GM21515 (cell line): ENCODE measurements around the gene MORN4.
"Not testable (repeated sequence)": the region's sequence is repeated elsewhere in the genome, so short reads cannot be mapped to it uniquely, and the experiment has no call there.

Source experiments
- ATAC-seq: cut with Tn5 transposase; IDR thresholded peaks from one replicate; pipeline ENCODE4 v1.9.1; 2021; ENCODE audit not compliant: unreplicated experiment

The MORN4 gene

DNA sequence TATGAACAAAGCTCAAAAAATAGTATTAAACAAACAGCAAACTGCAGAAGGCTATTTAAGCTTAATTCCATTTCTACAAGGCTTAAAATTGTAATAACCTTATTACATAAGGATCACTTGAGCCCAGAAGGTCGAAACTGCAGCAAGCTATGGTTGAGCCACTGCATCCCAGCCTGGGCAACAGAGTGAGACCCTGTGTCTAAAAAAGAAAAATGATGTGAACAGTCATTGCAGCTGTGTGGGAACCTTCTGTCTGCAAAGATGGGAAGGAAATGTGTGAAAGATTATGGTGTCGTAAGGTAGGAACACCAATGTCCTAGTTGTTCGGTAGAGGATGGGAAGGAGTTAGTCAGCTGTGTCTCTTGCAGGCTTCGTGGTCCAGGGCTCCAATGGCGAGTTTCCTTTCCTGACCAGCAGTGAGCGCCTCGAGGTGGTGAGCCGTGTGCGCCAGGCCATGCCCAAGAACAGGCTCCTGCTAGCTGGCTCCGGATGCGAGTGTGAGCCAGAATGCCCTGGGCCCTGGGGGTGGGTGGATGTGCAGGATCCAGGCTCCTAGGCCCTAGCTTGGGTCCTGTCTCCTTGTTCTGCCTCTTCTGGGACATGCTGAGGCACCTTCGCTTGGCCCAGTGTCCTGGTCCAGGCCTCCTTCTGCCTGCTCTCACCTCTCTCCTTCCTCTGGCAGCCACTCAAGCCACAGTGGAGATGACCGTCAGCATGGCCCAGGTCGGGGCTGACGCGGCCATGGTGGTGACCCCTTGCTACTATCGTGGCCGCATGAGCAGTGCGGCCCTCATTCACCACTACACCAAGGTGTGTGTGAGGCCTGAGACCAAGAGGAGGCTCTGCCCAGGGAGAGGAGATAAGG is 34.7 kb downstream of the MORN4 start:
- ATAC-seq: no peak

DNA sequence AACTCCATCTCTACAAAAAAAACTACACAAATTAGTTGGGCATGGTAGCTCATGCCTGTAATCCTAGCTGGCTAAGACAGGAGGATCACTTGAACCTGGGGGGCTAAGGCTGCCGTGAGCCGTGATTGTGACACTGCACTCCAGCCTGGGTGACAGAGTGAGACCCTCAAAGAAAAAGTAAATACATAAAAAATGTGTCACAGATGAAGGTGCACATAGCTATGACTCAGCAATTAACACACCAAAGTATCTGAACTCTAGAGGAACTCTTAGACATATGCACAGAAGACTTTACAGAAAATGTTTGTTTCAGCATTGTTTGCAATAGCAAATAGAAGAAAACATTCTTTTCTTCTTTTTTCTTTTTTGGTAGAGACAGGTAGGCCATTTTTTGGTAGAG is 35.5 kb downstream of the MORN4 start:
- ATAC-seq: no peak

DNA sequence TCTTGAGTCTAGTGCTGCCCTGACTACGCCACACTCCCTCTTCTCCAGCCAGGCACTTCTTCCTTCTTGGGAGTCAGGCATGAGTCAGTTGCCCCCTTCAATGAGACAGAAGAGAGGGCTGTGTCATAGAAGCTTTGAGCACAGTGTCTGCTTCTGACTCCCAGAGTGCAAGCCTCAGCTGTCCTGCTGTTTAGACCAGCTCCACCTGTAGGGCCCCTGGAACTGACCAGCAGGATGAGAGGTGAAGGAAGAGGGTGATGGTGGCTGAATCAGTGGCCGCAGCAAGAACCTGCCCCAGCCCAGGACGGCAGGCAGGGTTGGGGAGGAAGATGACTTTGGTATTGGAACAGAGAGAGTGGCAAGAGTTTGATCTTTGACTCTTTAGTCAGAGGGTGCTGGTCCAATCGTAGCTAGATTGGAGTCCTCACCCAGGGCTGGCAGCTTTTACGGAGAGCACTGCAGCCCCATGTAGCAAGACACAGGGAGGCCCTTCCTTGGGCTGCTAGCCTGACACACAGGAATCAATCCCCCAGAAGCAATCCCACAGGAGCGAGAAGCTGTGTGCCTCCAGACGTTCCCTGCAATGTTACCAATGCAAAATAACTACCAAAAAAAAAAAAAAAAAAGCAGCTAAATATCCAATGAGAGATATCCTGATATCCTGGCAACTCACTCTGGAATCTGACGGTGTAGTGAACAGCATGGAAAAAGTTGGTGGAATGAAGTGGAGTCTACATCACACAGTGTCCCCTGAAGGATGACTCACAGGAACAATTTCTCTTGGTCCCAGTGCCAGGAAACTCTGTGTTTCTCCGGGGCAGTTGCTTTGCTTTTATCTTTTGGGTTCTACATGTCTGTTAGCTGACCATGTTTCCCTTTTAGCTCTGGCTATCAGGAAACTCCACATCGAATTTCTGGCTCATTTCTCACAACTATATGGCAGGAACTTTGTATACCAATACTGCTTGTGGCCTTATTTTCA is 36.9 kb downstream of the MORN4 start:
- ATAC-seq: no peak

DNA sequence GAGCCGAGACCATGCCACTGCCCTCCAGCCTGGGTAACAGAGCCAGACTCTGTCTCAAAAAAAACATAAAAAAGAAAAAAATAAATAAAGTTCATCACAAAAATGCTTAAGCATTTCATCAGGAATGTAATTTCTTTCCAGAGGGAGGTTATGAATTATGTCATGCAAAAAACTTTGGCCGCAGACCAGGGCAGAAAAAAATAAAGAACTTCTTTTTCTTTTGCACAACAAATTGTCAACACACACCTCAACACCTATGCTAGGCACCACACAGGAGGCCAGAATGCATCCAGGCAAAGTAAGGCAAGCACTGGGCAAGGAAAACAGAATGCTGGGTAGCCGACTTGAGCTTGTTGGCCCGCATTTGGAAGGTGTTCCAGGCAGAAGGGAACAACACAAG is 39.9 kb downstream of the MORN4 start:
- ATAC-seq: no peak

DNA sequence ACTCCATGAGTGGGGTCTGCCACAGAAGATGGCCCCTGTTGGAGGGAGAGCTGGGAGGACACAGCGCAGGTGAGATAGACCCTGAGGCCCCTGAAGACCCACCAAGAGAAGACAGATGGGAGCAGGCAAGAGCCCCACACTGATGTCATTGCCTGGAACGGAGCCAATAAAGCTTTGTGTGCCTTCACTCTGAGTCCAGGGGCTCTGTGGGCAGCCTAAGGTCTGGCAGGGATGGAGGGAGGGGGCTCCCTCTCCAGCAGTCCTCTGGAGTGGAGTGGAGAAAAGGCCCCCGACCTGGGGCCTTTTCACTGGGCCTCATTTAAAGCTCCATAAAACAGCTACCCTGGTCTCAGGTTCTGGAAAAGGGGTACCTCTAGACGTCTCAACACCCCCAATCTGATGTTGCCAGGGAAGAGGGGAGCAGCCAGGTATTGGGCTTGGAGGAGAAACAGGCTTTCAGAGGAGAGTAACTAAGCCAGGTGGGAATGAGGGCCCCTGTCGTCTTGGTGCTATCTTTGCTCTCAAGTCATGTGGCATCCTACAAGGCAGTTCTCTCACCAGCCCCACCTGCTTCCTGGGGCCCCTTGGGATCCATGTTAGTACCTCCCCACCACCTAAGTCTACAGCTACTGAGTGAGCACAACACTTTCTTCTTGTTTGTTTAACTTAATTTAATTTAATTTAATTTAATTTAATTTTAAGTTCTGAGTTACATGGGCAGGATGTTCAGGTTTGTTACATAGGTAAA is 42.4 kb downstream of the MORN4 start:
- ATAC-seq: no peak

DNA sequence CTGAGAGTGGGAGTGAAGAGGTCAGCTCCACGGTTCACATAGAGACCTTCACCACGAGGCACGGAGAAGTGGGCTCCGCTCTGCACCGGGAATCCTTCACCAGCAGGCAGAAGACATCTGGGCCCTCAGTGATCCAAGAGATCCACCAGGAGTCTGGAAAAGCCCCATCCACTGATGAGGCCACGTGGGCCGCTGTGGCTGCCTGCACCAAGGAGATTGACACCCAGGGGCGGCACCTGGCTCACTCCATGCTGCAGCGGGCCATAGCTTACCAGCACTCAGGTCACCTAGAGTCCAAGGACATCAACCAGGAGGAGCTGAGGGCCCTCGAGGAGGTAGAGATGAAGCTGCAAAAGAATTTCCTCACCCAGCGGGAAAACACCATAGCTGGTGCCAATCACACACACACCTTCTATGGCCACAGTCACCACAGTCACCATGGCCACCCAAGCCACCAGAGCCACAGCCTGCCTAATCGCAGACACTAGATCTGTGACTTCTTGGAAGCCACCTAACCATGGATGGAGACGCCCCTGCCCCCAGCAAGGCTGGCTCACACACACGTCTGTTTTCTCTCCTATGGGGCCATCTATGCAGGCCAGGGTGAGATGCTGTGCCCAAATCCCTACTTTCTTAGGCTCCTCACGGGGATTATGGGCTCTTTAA is 43.1 kb downstream of the MORN4 start:
- no peak for ATAC-seq

DNA sequence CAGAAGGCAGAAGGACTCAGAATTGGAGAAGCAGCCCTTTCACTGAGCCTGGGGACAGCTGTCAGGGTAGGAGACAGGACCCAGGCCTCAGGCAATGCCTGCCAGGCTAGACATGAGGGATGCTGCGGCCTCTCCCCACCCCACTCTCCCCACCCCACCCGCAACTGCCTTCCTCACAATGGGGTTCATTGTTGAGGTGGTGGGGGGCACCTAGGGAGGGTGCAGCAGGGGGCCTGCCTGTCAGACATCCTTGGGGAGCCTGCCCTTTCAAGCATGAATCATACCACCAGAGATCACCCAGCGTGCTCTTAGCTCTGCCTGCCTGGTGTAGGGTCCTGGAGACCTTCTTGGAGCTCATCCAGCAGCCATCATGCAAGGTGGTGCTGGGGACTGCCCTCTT is 43.8 kb downstream of the MORN4 start, which contains the start of gene C10orf62:
C10orf62 (plus strand) TSS at position 243 of the 400 bp plus-strand sequence. CDS start 177 bp downstream, outside the sequence.
- no peak for ATAC-seq

DNA sequence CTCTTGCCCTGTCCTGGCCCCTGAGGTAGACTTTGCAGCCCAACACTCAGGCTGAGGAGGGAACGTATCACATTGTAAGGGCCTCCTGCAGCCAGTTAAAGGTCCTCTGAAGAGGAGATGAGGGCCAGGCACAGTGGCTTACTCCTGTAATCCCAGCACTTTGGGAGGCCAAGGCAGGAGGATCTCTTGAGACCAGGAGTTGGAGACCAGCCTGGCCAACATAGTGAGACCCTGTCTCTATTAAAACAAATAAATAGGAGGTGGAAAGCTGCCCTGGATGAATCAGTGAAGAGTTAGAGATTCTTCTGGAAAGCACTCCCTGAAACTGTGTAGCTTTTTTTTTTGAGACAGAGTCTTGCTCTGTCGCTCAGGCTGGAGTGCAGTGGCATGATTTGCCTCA is 46.1 kb downstream of the MORN4 start:
- no peak for ATAC-seq

DNA sequence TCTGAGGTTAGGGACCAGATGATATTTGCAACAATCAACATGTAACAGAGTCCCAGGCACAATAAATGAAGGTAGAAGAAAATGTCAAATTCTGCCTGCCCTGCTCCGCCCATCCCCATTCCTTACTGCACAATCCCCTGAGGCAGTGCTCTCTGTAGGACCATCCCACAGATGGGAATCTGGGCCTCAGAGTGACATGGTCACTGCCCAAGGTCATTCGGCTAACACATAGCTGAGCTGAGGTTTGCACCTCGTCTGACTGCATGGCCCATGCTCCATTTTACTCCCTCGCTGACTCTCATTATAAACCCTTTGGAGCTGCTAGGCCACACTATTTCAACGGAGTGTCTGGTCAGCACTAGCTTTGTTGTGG is 47.9 kb downstream of the MORN4 start:
- no peak for ATAC-seq

DNA sequence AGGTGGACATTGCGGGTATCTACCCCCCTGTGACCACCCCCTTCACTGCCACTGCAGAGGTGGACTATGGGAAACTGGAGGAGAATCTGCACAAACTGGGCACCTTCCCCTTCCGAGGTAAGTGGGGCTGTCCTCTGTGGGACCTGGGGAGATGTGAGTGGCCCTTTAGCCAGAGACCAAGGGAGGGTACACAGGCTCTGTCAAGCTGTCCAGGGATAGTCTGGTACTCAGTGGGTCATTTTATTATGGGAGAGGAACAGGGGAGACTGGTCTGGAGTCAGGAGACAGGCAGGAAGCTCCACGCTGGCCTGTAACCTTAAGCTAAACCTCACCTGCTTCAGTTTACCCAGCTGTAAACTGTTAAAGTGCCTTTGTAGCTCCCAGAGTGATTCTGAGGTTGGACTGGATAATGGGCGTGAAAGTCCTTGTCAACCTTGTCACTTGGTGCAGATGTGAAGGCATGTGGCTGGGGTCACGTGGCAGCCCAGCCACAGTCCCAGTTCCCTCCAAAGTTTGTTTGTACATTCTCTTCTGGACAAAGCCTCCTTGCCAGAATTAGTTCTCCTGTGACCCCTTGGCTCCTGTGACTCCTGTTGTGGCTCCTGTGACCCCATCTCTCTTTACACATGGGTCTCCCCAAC is 48.4 kb downstream of the MORN4 start:
- ATAC-seq: no peak

DNA sequence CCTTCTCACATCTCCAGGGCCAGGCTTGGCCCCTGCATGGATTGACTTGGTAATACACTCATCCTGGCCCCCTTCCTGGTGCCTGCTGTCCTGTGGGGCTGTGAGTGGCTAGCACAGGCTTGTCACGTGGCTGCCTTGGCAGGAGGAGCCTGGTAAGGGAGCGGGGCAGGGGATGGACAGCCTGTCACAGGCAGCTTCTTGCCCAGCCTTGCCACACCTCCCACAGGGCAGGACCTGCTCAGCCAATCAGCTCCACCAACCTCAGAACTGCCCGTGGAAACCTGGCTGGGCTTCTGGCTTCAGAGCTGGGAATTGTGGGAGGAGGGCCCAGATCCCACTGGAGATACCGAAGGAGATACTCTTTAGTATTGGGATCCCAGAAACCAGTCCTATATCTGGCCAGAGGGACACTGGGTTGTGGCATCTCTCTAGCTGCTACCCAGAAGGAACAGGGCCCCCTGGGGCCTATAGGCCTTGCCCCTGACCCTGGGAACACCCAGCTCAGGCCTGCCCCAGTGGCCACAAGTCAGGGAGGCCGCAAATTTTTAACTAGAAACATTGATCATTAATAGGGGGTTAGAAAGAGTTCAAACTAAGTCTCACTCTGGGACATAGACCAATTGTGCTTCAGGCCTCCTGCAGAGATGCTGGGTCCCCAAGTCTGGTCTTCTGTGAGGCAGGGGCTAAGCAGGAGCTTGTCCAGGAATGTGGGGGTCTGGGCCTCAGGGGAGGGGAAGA is 49.1 kb downstream of the MORN4 start, which contains the start of gene HOGA1:
HOGA1 (plus strand) TSS at position 330 of the 738 bp plus-strand sequence; CDS start at position 645, 315 bp downstream.
- no peak for ATAC-seq

DNA sequence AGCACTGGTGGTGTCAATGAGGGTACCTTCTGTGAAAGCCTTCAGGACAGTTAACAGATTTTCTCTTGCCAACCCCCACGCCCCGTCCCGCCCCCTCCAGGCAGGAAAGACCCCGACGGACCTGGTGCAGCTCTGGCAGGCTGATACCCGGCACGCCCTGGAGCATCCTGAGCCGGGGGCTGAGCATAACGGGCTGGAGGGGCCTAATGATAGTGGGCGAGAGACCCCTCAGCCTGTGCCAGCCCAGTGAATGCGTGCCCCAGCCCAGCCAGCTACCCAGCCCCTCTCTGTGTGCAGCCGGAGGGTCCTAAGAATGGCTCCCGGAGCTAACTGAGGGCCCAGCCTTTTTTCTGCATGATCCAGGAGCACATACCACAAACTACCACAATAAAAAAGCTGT is 49.8 kb downstream of the MORN4 start:
- no peak for ATAC-seq

DNA sequence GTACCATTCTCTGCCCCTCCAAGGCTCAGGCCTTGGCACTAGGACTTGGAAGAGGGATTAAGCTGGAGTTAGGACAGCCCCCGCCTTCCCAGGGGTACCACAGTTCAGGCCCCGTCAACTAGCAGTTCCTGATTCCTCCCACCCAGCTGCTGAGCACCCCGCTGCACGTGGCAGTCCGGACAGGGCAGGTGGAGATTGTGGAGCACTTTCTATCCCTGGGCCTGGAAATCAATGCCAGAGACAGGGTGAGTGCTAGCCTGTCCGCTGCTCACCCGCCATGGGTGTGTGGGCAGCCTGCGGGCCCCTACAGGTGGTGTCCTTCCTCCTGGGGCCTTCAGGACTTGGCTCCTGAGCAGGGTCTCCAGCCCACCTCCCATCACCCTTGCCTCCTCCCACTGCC is 51.1 kb downstream of the MORN4 start:
- no peak for ATAC-seq

DNA sequence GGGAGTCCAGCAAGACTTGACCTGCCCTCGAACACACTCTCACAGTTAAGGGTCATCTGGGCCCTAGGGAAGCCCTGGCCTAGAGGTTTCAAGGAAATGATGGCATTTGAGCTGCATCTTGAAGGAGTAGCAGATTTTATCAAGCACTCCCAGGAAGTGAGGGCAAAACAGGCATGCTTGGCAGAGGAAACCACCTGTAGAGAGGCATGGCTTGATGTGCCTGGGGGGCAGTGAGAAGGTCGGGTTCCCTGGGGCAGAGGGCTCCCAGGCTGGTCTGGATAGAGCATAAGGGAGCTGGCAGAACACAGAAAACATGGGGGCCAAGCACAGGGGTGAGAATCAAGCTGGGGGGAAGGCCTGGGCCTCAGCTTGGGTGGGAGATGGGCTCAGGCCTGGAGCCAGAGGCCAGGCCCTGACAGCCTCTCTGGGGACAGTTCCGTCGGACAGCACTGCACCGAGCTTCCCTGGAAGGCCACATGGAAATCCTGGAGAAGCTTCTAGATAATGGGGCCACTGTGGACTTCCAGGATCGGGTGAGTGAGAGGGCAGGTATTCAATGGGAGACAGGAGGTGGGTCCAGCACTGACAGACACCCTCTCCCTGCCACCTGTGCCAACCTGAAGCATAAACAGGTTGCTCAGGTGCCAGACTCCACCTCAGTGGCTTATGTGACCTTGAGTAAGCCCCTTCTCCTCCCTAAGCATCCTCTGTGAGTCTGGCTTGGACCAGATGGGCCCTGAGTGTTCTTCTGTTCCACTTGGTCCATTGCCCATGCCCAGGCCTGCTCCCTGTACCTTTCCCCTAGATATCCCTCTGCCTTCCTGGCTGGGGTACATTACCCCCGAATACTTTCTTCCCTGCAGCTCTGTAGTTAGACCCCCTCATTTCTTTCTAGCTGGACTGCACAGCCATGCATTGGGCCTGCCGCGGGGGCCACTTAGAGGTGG is 52.6 kb downstream of the MORN4 start:
- no peak for ATAC-seq

DNA sequence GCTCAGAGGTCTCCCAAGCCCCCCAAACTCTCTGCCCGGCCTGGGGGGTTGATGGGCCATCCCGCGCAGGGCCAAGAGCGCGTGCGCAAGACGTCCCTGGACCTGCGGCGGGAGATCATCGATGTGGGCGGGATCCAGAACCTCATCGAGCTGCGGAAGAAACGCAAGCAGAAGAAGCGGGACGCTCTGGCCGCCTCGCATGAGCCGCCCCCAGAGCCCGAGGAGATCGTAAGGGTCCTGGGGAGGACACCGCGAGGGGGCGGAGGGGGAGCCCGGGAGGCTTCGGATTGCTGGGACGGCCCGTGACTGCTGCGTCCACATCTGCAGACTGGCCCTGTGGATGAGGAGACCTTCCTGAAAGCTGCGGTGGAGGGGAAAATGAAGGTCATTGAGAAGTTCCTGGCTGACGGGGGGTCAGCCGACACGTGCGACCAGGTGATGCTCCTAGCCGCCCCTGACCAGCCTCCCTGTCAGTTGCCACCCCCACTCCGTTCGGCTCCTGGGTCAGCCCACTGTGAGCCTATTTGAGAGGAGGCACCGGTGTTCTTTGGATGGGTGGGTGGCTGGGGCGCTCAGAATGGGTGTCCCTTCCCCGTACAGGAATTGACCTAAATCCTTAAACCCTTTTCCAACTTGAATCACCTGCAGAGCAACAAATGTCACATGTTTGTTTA is 55.0 kb downstream of the MORN4 start:
- no peak for ATAC-seq

DNA sequence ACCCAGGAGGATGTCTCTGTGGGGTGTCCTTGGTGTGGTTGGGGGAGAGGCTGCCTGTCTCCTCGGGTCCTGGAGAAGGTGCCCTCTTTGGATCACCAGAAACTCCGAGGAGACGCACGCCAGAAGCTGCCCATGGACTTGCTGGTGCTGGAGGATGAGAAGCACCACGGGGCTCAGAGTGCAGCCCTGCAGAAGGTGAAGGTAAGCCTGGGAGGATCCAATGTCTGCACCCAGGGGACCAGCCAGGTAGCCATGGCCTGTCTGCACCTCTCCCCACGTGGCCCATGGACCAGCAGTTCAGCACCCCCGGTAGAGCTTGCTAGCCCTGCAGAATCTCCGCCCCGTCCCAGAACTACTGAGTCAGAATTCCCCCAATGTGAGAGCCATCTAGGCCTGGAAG is 55.6 kb downstream of the MORN4 start:
- no peak for ATAC-seq

DNA sequence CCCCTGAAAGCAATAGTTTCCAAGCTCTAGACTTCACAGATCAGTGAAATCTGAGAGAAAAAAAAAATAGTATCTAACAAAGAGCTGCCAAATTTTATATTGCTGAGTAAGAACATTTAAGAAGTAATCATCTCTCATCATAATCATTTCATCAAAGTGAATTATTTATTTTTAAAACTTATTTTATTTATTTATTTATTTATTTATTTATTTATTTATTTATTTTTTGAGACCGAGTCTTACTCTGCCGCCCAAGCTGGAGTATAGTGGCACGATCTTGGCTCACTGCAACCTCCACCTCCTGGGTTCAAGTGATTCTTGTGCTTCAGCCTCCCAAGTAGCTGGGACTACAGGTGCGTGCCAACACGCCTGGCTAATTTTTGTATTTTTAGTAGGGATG is 56.8 kb downstream of the MORN4 start:
- not testable (repeated sequence) for ATAC-seq
